ENCODE measurements around the gene SNX15.

Gene SNX15

GRCh38 chr11:65085446-65085845, 58.2 kb downstream of the SNX15 start:
- no peak for DNase-seq (ENCODE audit: low read depth)

- no peak for DNase-seq (ENCODE audit: low read depth)
Measured at GRCh38 chr11:65086809-65087208, 59.6 kb downstream of the SNX15 start.

GRCh38 chr11:65087216-65087615, 60.0 kb downstream of the SNX15 start:
- no peak for DNase-seq (ENCODE audit: low read depth)

GRCh38 chr11:65087827-65088226, 60.6 kb downstream of the SNX15 start:
- DNase-seq (ENCODE audit: low read depth): no peak

DNA sequence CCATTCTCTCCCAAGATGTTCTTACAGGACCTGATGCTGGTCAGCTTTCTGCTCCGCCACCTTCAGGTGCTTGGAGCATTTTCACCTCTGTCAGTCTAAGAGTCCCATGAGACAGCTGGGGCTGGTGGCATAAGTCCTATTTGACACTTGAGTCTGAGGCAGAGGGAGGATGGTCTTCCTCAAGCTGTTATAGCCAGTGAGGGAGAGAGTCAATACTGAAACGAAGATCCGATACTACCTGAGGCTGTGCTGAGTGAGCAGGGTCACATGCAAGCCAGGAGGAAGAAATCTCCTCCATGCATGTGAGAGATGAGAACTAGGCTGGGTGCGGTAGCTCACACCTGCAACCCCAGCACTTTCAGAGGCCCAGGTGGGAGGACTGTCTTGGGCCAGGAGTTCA, 62.4 kb downstream of the SNX15 start:
- no peak for DNase-seq (ENCODE audit: low read depth)

All from amniotic epithelial cell (primary cell).